Hepatic stellate cell (primary cell): ENCODE measurements around the gene THOC2.
"Not testable (repeated sequence)": the region's sequence is repeated elsewhere in the genome, so short reads cannot be mapped to it uniquely, and the experiment has no call there.

Experiments
- DNase-seq: peaks from one replicate; pipeline ENCODE4 v3.0.0; 2011; ENCODE audit warnings: low spot score

THOC2 gene

GRCh38 chrX:123732670-123733363 lies at the start of gene THOC2:
TSS of gene THOC2 (minus strand) at chrX:123733052. CDS start at chrX:123733022, 30 bp downstream.
- peak; percentile 74 for DNase-seq

- DNase-seq: not testable (repeated sequence)
Observed at GRCh38 chrX:123781786-123782185, 48.9 kb upstream of the THOC2 start.

GRCh38 chrX:123779908-123780396 lies 47.1 kb upstream of the THOC2 start:
- no peak for DNase-seq

- DNase-seq: no peak
Observed at GRCh38 chrX:123773258-123773988, 40.6 kb upstream of the THOC2 start.

GRCh38 chrX:123771449-123772064 lies 38.7 kb upstream of the THOC2 start:
- no peak for DNase-seq

- peak; percentile 75 for DNase-seq
Observed at GRCh38 chrX:123764967-123765871, 32.4 kb upstream of the THOC2 start.

GRCh38 chrX:123759849-123760248 lies 27.0 kb upstream of the THOC2 start:
- DNase-seq: not testable (repeated sequence)

GRCh38 chrX:123757794-123758193 lies 24.9 kb upstream of the THOC2 start:
- DNase-seq: not testable (repeated sequence)

GRCh38 chrX:123756320-123756719 lies 23.5 kb upstream of the THOC2 start:
- DNase-seq: no peak

GRCh38 chrX:123755107-123755506 lies 22.3 kb upstream of the THOC2 start:
- DNase-seq: no peak

- DNase-seq: no peak
Observed at GRCh38 chrX:123753656-123754350, 21.0 kb upstream of the THOC2 start.

GRCh38 chrX:123749643-123750042 lies 16.8 kb upstream of the THOC2 start:
- no peak for DNase-seq

GRCh38 chrX:123745511-123745910 lies 12.7 kb upstream of the THOC2 start:
- DNase-seq: no peak

GRCh38 chrX:123743312-123743711 lies 10.5 kb upstream of the THOC2 start:
- DNase-seq: no peak

GRCh38 chrX:123742440-123742839 lies 9.6 kb upstream of the THOC2 start:
- DNase-seq: no peak

- DNase-seq: no peak
Observed at GRCh38 chrX:123740536-123740935, 7.7 kb upstream of the THOC2 start.

GRCh38 chrX:123740006-123740405 lies 7.2 kb upstream of the THOC2 start:
- DNase-seq: no peak

GRCh38 chrX:123739474-123739873 lies 6.6 kb upstream of the THOC2 start:
- DNase-seq: no peak

- DNase-seq: no peak
Observed at GRCh38 chrX:123738378-123738940, 5.6 kb upstream of the THOC2 start.

GRCh38 chrX:123736333-123736921 lies 3.6 kb upstream of the THOC2 start:
- DNase-seq: peak; percentile 29
